ENCODE measurements around the gene GPRC5D. TPM values are rescaled to one million over a fixed set of nuclear protein-coding genes. Genes with fewer than 3 reads are reported as not detected.

GPRC5D gene
- total and polyA plus RNA-seq, 2 experiments from 2014 or later: 0.35 TPM; not detected in 1

DNA sequence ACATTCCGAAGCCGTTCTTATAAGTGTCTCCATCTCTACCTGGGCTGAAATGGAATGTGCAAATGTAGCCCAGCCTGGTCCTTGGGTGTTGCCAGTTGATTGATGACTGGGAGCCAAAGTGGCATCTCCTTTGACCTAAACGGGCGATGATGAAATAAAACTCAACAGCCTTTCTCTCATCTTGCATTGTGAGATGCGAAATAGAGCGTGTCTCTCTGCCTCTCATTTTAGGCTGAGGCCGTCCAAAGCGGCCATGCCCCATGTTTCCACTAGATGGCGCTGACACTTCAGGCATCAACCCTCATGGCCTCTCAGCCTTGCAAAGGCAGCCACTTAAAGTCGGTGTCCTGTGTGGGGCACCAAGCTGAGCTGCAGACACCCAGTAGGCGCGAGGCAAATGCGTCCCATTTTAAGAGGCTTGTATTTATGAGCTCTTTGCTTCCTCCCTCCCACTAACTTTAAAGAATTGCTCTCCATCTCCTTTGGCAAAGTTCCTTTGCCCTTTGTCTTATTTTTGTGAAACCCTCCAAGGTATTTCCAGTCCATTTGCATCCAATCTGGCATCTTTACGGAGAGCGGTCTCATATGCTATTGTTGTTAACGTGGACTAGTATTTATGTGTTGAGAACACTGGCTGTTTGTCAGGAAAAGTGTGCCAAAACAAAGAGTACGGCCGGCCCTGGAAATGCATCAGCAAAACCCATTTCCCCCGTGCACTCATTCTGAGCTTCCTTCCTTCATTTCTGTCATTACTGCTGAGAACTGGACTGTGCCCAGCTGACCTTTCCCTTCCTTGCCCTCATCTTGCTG is 35.6 kb downstream of the GPRC5D start:
- TF ChIP-seq, protein P1, sequence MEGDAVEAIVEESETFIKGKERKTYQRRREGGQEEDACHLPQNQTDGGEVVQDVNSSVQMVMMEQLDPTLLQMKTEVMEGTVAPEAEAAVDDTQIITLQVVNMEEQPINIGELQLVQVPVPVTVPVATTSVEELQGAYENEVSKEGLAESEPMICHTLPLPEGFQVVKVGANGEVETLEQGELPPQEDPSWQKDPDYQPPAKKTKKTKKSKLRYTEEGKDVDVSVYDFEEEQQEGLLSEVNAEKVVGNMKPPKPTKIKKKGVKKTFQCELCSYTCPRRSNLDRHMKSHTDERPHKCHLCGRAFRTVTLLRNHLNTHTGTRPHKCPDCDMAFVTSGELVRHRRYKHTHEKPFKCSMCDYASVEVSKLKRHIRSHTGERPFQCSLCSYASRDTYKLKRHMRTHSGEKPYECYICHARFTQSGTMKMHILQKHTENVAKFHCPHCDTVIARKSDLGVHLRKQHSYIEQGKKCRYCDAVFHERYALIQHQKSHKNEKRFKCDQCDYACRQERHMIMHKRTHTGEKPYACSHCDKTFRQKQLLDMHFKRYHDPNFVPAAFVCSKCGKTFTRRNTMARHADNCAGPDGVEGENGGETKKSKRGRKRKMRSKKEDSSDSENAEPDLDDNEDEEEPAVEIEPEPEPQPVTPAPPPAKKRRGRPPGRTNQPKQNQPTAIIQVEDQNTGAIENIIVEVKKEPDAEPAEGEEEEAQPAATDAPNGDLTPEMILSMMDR (IDR thresholded peaks at IDR 0.05; ENCODE audit: low read depth, low read length): peak; percentile 96
- Histone ChIP-seq H3K4me1 (ENCODE audit: low read depth) (peaks cover 20% of the 10 kb centered on the region), H3K27me3 (no peaks in the 10 kb centered on the region), H3K27ac (no peak overlapping the region), H3K36me3 (no peaks in the 10 kb centered on the region), H3K9me3 (ENCODE audit: low read depth) (no peaks in the 10 kb centered on the region), H3K4me3 (no peak overlapping the region)
- DNase-seq (ENCODE audit: low read depth in 1 of 2, low spot score in 1 of 2): peak; percentile 87 to 88

DNA sequence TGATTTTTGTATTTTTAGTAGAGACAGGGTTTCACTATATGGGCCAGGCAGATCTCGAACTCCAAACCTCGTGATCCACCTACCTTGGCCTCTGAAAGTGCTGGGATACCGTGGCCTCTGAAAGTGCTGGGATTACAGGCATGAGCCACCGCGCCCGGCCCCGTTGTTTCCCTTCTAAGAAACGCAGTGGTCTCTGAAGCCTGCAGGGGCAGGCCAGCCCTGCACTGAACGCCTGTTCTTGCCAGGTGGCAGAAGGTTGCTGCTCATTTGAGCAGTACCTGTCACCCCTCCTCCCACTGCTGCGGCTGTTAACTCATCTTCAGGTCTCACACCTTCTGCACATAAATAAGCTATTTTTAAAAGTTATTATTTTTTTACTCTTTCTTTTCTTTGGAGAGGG is 36.3 kb downstream of the GPRC5D start:
- Histone ChIP-seq H3K27ac (no peak overlapping the region), H3K9me3 (ENCODE audit: low read depth) (no peaks in the 10 kb centered on the region), H3K4me1 (ENCODE audit: low read depth) (peaks cover 21% of the 10 kb centered on the region), H3K27me3 (no peaks in the 10 kb centered on the region), H3K4me3 (no peak overlapping the region), H3K36me3 (no peaks in the 10 kb centered on the region)
- DNase-seq (ENCODE audit: low read depth in 1 of 2, low spot score in 1 of 2): no peak
- TF ChIP-seq, protein P1 (IDR thresholded peaks at IDR 0.05; ENCODE audit: low read depth, low read length): no peak

DNA sequence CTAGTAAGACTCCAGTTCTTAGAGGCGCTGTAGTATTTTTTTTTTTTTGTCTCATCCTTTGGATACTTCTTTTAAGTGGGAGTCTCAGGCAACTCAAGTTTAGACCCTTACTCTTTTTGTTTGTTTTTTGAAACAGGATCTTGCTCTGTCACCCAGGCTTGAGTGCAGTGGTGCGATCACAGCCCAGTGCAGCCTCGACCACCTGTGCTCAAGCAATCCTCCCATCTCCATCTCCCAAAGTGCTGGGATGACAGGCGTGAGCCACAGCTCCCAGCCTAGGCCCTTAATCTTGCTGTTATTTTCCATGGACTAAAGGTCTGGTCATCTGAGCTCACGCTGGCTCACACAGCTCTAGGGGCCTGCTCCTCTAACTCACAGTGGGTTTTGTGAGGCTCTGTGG is 39.3 kb downstream of the GPRC5D start:
- TF ChIP-seq, protein P1 (IDR thresholded peaks at IDR 0.05; ENCODE audit: low read depth, low read length): no peak
- DNase-seq (ENCODE audit: low read depth in 1 of 2, low spot score in 1 of 2): no peak

DNA sequence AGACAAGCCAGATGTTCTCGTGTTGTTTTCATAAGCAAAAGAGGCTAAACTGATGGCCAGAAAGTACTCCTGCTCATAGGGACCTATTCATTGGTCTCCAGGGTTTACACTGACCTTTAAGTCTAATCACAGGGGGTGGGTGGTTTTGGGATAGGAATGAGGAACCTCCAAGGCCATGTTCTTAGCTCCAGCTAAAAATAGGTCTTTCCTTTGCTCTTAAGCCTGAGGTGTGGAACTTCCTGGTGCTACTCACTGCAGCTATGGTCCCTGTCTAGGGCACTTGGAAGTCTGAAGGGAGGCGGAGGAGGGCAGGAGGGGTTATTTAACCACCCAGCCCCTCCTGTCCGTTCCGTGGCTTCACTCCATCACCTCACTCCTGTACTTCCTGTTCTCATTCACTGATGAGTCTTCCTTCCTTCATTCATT is 42.0 kb downstream of the GPRC5D start:
- no peak overlapping the region for H3K4me3 ChIP-seq
- no peaks in the 10 kb centered on the region for H3K9me3 ChIP-seq (ENCODE audit: low read depth)
- no peaks in the 10 kb centered on the region for H3K36me3 ChIP-seq
- peaks cover 30% of the 10 kb centered on the region for H3K4me1 ChIP-seq (ENCODE audit: low read depth)
- no peak overlapping the region for H3K27ac ChIP-seq
- H3K27me3 ChIP-seq: no peaks in the 10 kb centered on the region
- peak in 1 of 2 donors; percentile 95 for DNase-seq (ENCODE audit: low read depth in 1 of 2, low spot score in 1 of 2)
- TF ChIP-seq, protein P1 (IDR thresholded peaks at IDR 0.05; ENCODE audit: low read depth, low read length): no peak

More for the DNA sequence above, 39.3 kb downstream of the GPRC5D start:
- Histone ChIP-seq H3K36me3 (no peaks in the 10 kb centered on the region), H3K9me3 (ENCODE audit: low read depth) (no peaks in the 10 kb centered on the region), H3K4me1 (ENCODE audit: low read depth) (peaks cover 30% of the 10 kb centered on the region), H3K27ac (peak overlapping the region; percentile 16), H3K4me3 (no peak overlapping the region), H3K27me3 (no peaks in the 10 kb centered on the region)

DNA sequence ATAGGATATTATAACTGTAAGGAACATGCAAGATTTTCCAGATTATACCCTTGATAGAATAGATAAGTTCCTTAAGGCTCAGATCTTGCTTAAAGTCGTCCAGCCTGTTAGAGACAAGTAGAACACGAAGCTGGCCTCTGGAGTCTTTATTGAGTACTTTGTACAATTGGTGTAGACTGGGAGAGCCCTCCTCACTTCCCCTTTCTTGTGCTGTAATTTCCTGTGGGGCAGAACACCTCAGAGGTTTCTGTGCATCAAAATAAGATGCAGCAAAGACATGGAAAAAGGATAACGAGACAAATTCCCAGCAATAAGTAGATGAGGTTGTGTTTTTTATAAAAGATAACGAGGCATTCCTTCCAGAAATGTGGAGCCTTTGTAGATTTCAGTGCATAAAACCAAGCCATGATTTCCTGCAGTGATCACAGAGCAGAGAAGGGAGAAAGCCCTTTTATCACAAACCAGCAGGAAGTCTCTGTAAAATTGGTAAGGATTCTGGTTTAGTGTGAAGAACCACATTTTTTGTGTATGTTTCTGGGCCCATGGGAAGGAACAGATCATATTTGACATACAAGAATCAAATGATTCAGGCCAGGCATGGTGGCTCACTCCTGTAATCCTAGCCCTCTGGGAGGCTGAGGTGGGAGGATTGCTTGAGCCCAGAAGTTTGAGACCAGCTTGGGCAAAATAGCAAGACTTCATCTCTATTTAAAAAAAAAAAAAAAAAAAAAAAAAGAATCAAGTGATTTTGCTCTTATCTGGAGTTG is 42.6 kb downstream of the GPRC5D start:
- Histone ChIP-seq H3K4me3 (no peak overlapping the region), H3K36me3 (no peaks in the 10 kb centered on the region), H3K27me3 (no peaks in the 10 kb centered on the region), H3K4me1 (ENCODE audit: low read depth) (peaks cover 28% of the 10 kb centered on the region), H3K27ac (no peak overlapping the region), H3K9me3 (ENCODE audit: low read depth) (no peaks in the 10 kb centered on the region)
- DNase-seq (ENCODE audit: low read depth in 1 of 2, low spot score in 1 of 2): no peak
- TF ChIP-seq, protein P1 (IDR thresholded peaks at IDR 0.05; ENCODE audit: low read depth, low read length): no peak
